NOMO-1 treated with DMSO at 0.1 percent for 48 hours (cell line): ENCODE data around the gene FHOD3.

ENCODE experiments used
- DNase-seq: peaks from one replicate; lab custom pipeline; 2025; ENCODE audit not compliant: unreplicated experiment; lab: John Stamatoyannopoulos, UW

Gene FHOD3

GRCh38 chr18:36378205-36378604 lies 80.7 kb downstream of the FHOD3 start:
- no peak for DNase-seq

GRCh38 chr18:36379435-36379984 lies 82.0 kb downstream of the FHOD3 start:
- DNase-seq, result no peak

- no peak for DNase-seq
Measured at GRCh38 chr18:36380173-36380827, 82.8 kb downstream of the FHOD3 start.

- no peak for DNase-seq
Measured at GRCh38 chr18:36381075-36381474, 83.6 kb downstream of the FHOD3 start.

GRCh38 chr18:36382854-36383253 lies 85.3 kb downstream of the FHOD3 start:
- DNase-seq, result no peak

GRCh38 chr18:36386150-36386920 lies 88.8 kb downstream of the FHOD3 start:
- no peak for DNase-seq

- DNase-seq, result no peak
Measured at GRCh38 chr18:36387310-36387709, 89.8 kb downstream of the FHOD3 start.

GRCh38 chr18:36388310-36388709 lies 90.8 kb downstream of the FHOD3 start:
- DNase-seq, result no peak

- peak; percentile 15 for DNase-seq
Measured at GRCh38 chr18:36389027-36389426, 91.5 kb downstream of the FHOD3 start.

GRCh38 chr18:36389811-36390581 lies 92.5 kb downstream of the FHOD3 start:
- DNase-seq, result no peak

- DNase-seq, result no peak
Measured at GRCh38 chr18:36391426-36392145, 94.1 kb downstream of the FHOD3 start.

- DNase-seq, result no peak
Measured at GRCh38 chr18:36392164-36392978, 94.9 kb downstream of the FHOD3 start.

- no peak for DNase-seq
Measured at GRCh38 chr18:36392979-36393287, 95.4 kb downstream of the FHOD3 start.

GRCh38 chr18:36394486-36394885 lies 97.0 kb downstream of the FHOD3 start:
- DNase-seq, result no peak

GRCh38 chr18:36396190-36396589 lies 98.7 kb downstream of the FHOD3 start:
- DNase-seq, result no peak

- no peak for DNase-seq
Measured at GRCh38 chr18:36397033-36397432, 99.5 kb downstream of the FHOD3 start.

GRCh38 chr18:36398419-36398818 lies 100.9 kb downstream of the FHOD3 start:
- DNase-seq, result no peak

GRCh38 chr18:36399055-36399454 lies 101.5 kb downstream of the FHOD3 start:
- DNase-seq, result no peak

GRCh38 chr18:36401462-36401861 lies 103.9 kb downstream of the FHOD3 start:
- no peak for DNase-seq

- DNase-seq, result no peak
Measured at GRCh38 chr18:36402765-36403396, 105.4 kb downstream of the FHOD3 start.
